Activated CD8-positive, alpha-beta memory T cell treated with anti-CD3 and anti-CD28 coated beads for 48 hours (primary cell): Measurements from ENCODE around the gene TSEN34.
"Not testable (repeated sequence)": the region's sequence is repeated elsewhere in the genome, so short reads cannot be mapped to it uniquely, and the experiment has no call there.

Experiments
- DNase-seq, 3 experiments: peaks; one replicate each; pipeline ENCODE4 v3.0.0-alpha.2; 2020; ENCODE audit warnings: low read depth in 2 of 3, low spot score in 2 of 3

TSEN34 gene

DNA sequence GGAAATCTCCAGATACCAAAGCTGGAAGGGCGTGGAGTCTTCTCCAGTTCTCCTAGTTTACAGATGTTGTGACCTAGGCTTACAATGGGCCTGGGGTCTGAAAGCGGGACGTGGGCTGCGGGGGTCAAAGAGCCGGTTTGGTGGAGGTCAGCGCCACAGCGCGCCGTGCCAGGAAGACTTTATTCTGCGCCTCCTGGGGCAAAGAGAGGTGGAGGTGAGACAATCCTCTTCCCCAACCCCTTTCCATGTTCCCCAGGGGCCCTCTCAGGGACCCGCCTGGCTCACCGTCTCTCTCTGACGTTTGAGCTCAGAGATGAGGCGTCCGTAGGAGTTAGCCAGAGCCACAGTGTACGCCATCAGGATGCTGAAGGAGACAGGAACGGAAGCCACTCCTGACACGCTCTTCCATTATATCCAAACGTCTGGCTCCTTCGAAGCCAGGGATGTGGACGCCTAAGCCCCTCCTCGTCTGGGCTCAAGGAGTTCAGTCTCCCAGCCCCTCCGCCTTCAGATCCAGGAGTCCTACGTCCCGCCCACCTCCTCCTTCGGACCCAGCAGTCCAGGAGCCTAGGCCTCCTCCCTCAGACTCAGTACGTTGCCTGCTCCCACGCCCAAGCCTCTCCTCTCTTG is 30.8 kb upstream of the TSEN34 start:
- DNase-seq, result no peak

- DNase-seq, result no peak
Measured at GRCh38 chr19:54160854-54161253, 30.3 kb upstream of the TSEN34 start.

- DNase-seq, result peak; percentile 56 to 57 (median 56)
Measured at GRCh38 chr19:54162241-54162805, 28.8 kb upstream of the TSEN34 start.

DNA sequence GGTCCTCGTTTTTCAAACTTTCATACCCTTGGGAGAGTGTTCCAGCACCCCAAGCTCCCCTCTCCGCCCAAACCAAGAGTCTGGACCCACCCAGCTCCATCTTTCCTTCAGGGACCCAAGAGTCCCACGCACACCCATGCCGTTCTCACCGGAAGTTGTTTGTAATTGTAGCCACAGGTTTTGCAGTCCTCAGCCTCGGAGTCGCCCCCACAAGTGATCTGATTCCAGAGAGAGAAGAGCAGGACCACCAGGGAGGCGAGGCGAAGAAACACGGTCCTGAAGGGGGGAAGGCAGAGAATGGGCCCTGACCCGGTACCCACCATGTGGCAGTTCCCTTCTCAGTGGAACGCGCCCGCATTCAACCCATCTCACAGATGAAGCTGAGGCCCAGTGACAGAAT is 28.2 kb upstream of the TSEN34 start:
- no peak for DNase-seq

- peak in 1 of 3 experiments; percentile 44 for DNase-seq
Measured at GRCh38 chr19:54164369-54165068, 26.6 kb upstream of the TSEN34 start.

- no peak for DNase-seq
Measured at GRCh38 chr19:54165222-54165621, 25.9 kb upstream of the TSEN34 start.

DNA sequence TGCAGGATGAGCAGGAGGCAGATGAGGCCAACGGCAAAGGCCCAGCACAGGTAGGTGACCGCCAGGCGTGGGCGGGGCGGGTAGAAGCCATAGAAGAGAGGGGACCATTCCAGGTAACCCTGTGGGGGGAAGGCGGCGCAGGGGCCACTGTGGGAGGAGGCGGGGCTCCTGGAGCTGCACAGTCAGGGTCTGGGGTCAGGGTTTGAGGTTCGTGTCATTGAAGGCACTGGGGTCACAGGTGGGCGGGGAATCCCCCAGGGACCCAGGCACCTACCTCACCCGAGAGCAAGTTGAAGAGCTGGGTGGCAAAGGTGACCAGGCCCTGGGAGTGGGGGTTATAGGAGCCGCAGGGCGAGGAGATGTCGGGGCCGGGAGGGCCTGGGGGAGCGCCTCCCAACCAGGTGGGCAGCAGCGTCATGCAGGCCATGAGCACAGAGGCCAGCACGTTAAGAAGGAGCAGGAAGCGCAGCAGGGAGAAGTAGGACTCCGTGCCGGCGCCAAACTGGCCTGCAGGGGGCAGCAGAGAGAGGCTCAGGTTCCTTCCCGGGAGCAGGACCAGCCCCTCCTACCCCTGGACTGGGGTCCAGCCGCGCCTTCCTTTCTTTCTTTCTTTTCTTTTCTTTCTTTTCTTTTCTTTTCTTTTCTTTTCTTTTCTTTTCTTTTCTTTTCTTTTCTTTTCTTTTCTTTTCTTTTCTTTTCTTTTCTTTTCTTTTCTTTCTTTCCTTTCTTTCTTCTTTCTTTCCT is 22.8 kb upstream of the TSEN34 start:
- DNase-seq, result peak; percentile 74 to 97 (median 95)

DNA sequence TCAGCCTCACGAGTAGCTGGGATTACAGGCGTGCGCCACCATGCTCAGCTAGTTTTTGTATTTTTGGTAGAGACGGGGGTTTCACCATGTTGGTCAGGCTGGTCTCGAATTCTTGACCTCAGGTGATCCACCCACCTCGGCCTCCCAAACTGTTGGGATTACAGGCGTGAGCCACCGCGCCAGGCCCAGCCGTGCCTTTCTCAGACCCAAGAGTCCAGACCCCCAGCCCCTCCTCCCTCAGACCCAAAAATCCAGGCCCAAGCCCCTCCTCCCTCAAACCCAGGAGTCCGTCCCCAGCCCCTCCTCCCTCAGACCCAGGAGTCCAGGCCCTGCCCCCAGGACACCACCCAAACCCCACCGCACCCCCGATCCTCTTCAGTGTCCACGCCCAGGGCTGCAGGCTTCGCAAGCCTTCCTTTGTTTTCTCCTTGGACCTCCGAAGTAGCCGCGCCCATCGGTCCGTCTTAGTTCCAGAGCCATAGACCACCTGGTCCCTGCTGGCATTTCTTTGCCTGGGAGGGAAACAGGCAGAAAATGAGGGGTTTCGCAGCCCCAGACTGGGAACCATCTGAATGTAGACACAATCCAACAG is 21.9 kb upstream of the TSEN34 start:
- no peak for DNase-seq

- not testable (repeated sequence) for DNase-seq
Measured at GRCh38 chr19:54171736-54172431, 19.2 kb upstream of the TSEN34 start.

DNA sequence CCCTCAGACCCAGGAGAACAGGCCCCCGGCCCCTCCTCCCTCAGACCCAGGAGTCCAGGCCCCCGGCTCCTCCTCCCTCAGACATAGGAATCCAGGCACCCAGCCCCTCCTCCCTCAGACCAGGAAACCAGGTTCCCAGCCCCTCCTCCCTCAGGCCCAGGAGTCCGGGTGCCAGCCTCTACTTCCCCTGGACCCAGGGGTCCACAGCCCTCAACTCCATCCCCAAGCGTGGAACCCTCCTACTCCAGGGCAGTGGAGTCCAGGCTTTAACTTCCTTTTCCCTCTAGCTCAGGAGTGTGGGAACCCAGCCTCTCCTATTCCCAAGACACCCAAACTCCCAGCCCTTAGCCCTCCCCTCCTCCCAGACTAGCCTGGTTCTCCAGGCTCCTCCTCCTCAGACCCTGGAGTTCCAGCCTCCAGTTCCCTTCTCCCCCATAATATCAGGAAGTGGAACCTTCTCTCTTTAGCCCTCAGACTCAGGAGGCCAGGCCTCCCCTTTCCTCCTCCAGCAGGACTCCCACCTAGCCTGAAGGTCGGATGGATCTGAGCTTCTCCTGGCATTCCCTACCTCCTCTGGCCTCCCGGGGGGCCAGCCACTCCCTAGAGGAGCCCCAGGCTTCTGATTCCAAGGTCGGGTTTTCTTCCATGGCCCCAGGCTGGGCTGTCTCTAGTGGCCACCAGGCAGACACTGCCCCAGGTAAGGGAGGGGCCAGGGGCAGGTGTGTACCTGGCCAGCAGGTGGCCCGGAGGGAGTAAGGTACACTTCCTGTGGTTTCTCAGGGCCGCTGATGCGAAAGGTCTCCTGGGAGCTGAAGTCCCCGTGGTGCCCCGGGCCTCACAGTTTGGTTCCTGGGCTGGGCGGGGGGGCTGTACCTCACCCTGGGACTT is 18.4 kb upstream of the TSEN34 start, which contains the start of gene TMC4:
TMC4 (minus strand) TSS at position 690 of the 888 bp plus-strand sequence; CDS start at position 647, 43 bp downstream.
- no peak for DNase-seq

DNA sequence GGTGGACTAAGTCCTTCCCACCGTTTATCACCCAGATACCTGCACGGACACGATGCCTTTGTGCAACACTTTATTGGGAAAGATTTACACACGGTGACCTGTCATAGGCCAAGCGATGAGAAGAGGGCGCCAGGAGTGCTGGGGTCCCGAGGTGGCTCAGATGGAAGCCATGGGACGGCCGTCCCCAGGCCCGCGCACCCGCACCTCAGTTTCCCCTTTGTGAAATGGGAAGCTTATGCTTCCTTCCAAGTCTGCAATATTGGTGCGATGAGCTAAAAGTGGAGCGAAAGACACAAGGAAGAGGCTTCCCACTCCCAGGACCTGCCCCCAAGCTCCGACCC is 17.8 kb upstream of the TSEN34 start:
- no peak for DNase-seq

- DNase-seq, result no peak
Measured at GRCh38 chr19:54173951-54174834, 16.9 kb upstream of the TSEN34 start.

GRCh38 chr19:54178581-54179261 is 12.4 kb upstream of the TSEN34 start:
- no peak for DNase-seq

DNA sequence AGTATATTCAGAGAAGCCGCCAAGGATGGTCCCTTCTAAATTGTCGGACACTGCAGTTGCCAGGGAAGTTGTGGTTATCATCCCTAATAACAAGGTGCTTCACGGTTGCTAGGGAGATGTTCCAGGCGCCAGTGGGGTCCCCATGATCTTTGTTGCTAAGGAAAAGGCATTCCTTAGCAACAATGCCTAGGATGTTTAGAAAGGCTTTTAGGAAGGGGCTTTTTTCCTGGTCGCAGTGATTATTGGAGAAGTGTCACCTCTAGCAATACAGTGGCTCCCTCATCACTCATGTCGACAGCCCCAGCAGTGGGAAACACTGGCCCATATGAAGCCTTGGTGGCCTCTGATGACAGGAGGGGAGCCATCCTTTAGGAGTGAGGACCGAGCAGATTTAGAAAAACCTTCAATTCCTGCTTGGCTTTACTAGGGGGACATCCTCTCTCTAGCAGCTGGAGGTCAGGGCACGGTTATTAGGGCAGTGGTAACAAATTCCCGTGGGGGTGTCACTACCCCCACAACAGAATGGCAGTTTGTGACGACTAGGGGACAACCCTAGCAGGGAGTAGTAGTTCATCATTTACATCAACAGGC is 11.8 kb upstream of the TSEN34 start:
- no peak for DNase-seq

- no peak for DNase-seq
Measured at GRCh38 chr19:54179921-54180461, 11.1 kb upstream of the TSEN34 start.

DNA sequence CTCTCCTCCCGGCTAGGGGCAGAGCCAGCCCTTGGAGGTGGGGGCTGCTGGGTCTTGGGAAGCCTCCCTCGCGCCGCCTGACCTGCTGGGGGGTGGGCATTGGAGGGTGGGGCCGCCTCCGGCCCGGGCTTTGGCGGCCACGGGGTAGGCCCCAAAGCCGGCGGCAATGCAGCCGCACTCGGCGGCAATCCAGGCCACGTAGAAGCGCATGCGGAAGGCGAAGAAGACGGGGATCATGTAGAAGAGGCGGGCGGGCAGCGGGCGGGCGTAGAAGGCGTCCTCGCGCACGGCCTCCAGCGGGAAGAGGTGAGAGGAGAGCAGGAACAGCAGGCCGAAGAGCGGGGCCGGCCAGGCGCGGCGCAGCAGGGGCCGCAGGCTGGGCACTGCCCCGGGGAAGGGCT is 10.4 kb upstream of the TSEN34 start:
- no peak for DNase-seq

DNA sequence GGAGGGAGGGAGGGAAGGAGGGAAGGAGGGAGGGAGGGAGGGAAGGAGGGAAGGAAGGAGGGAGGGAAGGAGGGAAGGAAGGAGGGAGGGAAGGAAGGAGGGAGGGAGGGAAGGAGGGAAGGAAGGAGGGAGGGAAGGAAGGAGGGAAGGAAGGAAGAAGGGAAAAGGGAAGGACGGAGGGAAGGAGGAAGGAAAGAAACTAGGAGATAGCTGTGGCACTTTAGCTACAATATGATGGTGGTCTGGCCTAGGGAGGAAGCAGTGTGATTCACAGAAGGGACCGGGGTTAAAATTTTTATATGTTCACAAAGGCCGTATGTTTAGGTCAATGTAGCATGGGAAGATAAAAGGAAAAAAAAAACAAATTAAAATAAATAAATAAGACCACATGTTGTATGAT is 9.2 kb upstream of the TSEN34 start:
- not testable (repeated sequence) for DNase-seq

GRCh38 chr19:54183431-54183830 is 7.7 kb upstream of the TSEN34 start:
- no peak for DNase-seq
